GM08714 (cell line): Measurements from ENCODE around the gene EDN1.
A peak's percentile ranks its signal among the peaks of the same experiment; 100 is the strongest.

Experiments
- H3K4me3 ChIP-seq: fragments of 200-500 bp; sonication (Bioruptor generic); 2 replicates; pipeline ENCODE4 v1.5.1; 2014; ENCODE audit warnings: mild to moderate bottlenecking, low read length, inconsistent platforms
- ZNF274 ChIP-seq: IDR thresholded peaks from 2 replicates; pipeline ENCODE4 v1.6.1; 2012; ENCODE audit warnings: mild to moderate bottlenecking, low read depth, low read length

Gene EDN1

GRCh38 chr6:12289933-12290820 lies at the start of gene EDN1:
Gene EDN1 (plus strand): TSS chr6:12290361. CDS start chr6:12290630, 269 bp downstream.
- TF ChIP-seq ZNF274 = no peak
- H3K4me3 ChIP-seq = peak within 1 kb of the TSS; percentile 94

DNA sequence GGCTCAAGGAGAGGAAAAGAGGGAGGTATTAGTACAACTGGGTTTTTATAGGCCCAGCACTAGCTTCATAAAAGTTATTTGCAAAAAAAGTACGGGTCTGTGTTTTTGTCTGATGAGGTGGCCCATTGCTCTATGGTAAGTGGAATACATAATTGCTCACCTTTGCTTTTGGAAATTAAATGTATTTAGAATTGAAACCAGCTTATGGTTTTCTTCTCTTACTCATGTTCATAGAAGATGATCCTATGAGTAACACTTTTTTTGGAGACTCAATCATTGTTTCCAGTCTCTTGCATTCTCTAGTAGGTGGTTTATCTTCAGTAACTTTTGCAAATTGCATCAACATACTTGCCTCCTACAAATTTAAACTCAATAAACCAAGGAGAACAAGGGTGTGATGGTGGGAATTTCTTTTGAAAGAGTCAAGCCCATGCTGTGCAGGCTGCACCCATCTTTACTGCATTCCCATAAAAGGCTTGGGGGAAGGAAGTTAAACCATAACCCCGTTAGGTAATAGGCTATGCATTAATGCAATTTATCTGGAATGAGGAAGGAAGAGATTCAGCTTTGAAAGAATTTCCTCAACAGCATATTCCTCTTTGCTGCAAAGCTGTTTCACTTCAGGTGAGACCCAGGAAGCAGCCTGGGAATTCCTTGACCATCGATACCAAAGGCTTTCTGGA lies 48.5 kb upstream of the EDN1 start:
- TF ChIP-seq ZNF274 = no peak

DNA sequence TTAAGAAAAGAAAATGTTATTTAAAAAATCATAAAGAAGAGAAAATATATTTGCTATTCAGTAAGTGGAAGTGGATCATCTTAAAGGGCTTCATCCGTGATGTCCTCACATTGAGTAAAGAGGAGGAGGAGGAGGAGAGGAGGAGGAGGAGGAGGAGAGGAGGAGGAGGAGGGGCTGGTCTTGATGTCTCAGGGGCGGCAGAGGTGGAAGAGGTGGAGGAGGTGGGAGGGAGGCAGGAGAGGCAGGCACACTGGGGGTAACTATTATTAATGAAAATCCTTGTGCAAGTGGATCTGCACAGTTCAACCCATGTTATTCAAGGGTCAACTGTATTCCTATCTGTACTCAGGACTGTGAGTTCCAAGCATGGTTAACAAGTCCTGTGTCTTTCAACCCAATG lies 47.0 kb upstream of the EDN1 start:
- no peak for TF ChIP-seq ZNF274
- H3K4me3 ChIP-seq = no peak overlapping the region

More for the DNA sequence above, 48.5 kb upstream of the EDN1 start:
- H3K4me3 ChIP-seq = no peak overlapping the region

GRCh38 chr6:12245360-12245759 lies 44.8 kb upstream of the EDN1 start:
- no peak overlapping the region for H3K4me3 ChIP-seq
- TF ChIP-seq ZNF274 = no peak

DNA sequence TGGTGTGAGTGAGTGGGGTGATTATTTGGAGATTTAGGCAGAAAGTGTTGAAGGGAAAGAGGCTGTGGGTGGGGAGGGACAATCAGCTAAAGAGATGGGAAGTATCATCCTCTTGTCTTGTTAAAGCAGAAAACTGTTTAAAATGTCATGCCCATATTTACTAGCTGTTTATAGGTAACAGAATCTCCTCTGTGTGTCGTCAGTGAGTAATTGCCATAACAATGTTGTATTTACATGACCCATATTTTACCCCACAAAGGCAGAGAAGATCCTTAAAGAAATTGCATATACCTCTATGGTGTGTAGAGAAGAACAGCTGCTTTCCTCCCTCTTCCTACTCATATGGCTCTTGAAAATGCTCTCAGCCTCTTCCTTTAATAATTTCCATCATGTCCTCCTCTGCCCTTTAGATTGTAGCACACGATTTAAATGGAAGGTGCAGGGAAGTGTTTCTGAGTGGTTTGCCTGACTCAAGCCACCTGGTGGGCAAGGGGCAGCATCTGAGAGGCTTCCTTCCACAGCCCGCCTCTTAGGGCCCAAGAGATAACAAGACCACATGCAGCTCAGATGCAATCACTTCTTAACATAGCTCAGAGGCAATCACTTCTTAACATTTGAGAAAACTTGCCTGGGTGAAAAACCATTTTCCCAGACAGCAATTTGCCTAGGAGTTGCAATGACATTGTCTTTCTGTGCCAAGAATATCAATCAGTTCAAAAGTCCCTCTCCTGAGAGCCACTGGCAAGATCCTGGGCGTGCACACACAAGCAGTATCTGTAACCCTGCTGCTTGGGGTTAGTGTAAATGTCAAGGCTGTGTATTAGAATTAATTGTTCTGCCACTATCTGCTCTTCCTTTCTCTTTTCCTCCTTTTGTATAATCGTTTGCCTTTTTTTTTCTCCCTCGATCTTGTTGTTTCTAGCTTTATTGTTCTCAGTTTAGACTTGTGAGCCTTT lies 44.1 kb upstream of the EDN1 start:
- TF ChIP-seq ZNF274 = no peak
- no peak overlapping the region for H3K4me3 ChIP-seq

- no peak for TF ChIP-seq ZNF274
- no peak overlapping the region for H3K4me3 ChIP-seq
These were observed 43.3 kb upstream of the EDN1 start for GRCh38 chr6:12246900-12247299.

GRCh38 chr6:12249541-12250382 lies 40.4 kb upstream of the EDN1 start:
- H3K4me3 ChIP-seq = no peak overlapping the region
- no peak for TF ChIP-seq ZNF274

- no peak for TF ChIP-seq ZNF274
These were observed 39.8 kb upstream of the EDN1 start for GRCh38 chr6:12250383-12250770.

GRCh38 chr6:12254210-12254609 lies 36.0 kb upstream of the EDN1 start:
- H3K4me3 ChIP-seq = no peak overlapping the region
- no peak for TF ChIP-seq ZNF274

More at GRCh38 chr6:12250383-12250770, 39.8 kb upstream of the EDN1 start:
- no peak overlapping the region for H3K4me3 ChIP-seq

DNA sequence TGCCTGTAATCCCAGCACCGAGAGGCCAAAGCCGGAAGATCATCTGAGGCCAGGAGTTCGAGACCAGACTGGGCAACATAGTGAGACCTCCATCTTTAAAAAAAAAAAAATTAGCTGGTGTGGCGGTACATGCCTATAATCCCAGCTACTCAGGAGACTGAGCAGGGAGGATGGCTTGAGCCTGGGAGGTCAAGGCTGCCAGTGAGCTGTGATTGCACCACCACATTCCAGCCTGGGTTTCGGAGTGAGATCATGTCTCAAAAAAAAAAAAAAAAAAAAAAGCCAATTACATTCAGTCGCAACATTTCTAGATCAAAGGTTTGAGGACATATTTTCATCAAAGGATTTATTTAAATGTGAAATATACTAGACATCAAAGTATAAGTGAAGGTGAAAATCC lies 32.0 kb upstream of the EDN1 start:
- no peak for TF ChIP-seq ZNF274
- no peak overlapping the region for H3K4me3 ChIP-seq

- TF ChIP-seq ZNF274 = no peak
- H3K4me3 ChIP-seq = no peak overlapping the region
These were observed 31.5 kb upstream of the EDN1 start for GRCh38 chr6:12258591-12259075.

- TF ChIP-seq ZNF274 = no peak
- H3K4me3 ChIP-seq = no peak overlapping the region
These were observed 29.6 kb upstream of the EDN1 start for GRCh38 chr6:12260458-12261093.

- H3K4me3 ChIP-seq = no peak overlapping the region
- no peak for TF ChIP-seq ZNF274
These were observed 28.7 kb upstream of the EDN1 start for GRCh38 chr6:12261502-12261901.
